Cardiac septum (tissue), 1 donor: ENCODE results near the gene SNX8. TPM values are rescaled to one million over a fixed set of nuclear protein-coding genes. Genes with fewer than 3 reads are reported as not detected.
"Not testable (repeated sequence)": the region's sequence is repeated elsewhere in the genome, so short reads cannot be mapped to it uniquely, and the experiment has no call there.

ENCODE experiments used
- DNase-seq: peaks from one replicate; pipeline ENCODE4 v3.0.0-alpha.2; 2020; ENCODE audit warnings: low spot score
- intact Hi-C: fragments of 100-400 bp; cut with DNase I; formaldehyde crosslinking; loops from one replicate; pipeline ENCODE4 v1.14.0; 2022
- total RNA-seq: library from RNA; stranded (reverse); fragmentation: NEBNext Ultra II Directional; extraction: Animal tissue kit (Norgen Biotek cat#: 25700); gene quantifications from one replicate; pipeline ENCODE4 v1.2.1, GENCODE V29; 2021
- donor health status: DM: no; HTN: no; CAD: no.

SNX8 gene
- total RNA-seq, 1 donor from 2014 or later, result 18.9 TPM

DNA sequence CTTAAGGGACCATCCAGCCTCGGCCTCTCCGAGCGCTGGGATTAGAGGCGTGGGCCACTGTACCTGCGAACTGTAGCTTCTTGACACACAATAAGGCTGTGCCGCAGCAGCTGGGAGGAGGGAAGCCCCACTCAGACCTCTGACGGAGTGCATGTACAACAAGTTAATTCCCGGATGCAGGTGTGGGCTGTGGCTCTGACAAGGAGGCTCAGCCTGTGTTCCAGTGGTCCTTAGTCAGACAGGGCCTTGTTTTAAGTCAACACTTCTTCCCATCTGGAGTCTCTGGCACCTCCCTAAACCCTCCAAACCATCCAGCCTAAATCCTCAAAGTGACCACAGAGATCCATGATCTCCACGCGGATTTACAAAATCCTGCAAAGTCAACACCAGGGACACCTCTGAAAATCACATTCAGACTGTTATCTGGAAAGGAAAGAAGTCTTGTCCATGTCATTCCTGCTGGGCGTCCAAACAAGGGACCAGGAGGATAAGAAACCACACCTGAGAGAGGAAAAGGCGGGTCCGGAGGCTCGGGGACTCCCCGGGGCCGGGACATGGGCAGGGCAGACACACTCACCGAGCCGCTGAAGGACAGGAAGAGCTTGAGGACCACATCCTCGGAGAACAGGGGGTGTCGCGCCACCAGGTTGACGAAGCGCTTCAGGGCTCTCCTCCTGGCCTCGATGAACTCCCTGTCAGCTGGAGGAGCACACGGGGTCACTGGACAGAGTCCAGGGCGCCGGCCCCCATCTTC, 42.8 kb downstream of the SNX8 start:
- no peak for DNase-seq
- intact Hi-C loops, result no loop called here

DNA sequence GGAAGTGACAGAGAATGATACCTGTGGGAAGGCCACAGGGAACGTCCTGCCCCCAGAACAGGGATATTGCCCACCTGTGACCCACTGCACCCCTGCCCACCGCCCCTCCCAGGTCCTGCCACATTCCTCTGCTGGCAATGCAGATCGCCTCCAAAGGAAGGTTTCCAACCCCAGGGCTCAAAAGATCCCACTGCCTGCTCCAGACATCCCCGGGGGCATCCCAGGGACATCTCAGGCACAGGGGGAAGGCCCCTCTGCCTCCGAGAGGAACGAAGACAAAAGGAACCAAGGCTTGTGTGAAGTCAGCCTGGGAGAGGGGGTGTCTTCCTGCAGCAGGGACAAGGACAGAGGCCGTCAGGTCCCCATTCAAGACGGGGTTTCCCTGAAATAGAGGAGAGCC, 43.7 kb downstream of the SNX8 start:
- DNase-seq, result no peak
- intact Hi-C loops, result no loop called here

DNA sequence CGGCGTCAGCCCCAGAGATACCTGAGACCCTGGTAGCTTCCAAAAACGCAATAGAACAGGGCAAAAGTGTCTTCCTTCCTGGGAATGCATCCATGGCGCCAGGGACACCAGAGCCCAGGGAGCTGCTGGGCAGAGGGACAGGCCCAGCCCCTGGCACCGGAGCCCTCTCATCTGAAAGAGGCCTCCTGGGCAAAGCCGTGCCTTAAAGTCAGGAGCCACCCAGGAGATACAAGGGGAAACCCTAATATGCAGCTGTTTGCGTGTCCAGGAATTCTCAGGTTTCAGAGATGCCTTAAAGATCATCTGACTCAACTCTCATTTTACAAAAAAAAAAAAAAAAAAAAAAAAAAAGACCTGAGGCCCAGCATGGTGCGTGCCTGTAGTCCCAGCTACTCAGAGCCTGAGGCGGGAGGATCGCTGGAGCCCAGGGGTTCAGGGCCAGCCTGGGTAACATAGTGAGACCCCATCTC, 44.2 kb downstream of the SNX8 start:
- intact Hi-C loops, result no loop called here
- DNase-seq, result no peak

DNA sequence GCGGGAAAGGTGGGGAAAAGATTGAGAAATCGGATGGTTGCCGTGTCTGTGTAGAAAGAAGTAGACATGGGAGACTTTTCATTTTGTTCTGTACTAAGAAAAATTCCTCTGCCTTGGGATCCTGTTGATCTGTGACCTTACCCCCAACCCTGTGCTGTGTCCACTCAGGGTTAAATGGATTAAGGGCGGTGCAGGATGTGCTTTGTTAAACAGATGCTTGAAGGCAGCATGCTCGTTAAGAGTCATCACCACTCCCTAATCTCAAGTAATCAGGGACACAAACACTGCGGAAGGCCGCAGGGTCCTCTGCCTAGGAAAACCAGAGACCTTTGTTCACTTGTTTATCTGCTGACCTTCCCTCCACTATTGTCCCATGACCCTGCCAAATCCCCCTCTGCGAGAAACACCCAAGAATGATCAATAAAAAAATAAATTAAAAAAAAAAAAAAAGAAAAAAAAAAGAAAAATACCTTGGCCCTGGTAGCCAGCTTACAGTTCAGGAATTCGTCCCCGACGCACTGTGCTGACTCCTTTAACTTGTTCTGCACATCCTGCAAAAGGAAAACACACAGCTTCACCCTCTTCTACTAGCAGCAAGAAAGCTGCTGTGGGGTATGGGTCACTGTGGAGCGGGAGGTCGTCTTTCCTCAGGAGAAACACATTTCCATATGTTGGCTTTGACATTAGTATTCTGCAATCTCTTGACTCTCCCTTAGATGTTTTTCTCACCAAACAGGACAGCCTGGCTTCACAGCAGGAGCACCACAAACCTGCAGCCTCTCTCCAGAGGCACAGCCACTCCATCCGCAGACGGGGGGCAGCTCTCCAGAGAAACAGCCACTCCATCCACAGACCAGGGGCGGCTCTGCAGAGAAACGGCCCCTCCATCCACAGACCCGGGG, 44.9 kb downstream of the SNX8 start:
- DNase-seq, intact Hi-C loops: not testable (repeated sequence)

DNA sequence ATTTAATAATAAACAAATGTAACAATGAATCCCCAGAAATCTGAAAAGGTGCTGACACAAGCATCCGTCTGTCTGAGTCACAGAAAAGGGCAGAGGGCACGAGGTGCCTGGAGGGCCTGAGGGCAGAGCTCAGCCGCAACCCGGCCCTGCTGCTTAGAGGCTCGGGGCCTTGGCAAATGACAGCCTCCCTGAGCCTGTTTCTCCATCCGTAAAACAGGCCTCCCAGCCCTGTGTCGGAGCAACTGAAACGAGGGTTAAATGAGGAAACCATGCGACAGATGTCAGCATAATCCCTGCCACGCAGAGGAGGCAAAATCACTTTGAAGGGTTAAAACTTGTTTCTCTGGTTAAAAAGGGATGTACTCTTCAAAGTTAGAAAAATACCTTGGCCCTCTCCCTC, 47.3 kb downstream of the SNX8 start:
- no peak for DNase-seq
- intact Hi-C loops, result no loop called here

DNA sequence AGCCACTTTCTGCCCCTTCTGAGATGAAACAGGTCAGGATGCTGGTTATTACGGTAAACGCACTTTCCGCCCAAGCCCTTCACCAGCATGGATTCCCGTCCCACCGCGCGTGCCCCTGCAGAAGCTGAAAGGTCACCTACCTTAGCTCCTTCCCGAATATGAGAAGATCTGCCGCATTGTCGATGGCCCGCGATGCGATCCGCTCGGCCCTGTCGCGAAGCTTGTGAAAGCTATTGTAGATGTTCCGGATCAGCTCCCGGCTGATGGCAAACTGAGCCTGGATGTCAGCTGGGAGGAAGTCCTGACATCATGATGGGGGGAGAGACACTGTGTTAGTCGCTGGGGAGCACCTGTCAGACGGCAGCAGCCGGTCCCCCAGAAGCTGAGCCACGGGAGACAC, 50.1 kb downstream of the SNX8 start:
- DNase-seq, result no peak
- intact Hi-C loops, result no loop called here

DNA sequence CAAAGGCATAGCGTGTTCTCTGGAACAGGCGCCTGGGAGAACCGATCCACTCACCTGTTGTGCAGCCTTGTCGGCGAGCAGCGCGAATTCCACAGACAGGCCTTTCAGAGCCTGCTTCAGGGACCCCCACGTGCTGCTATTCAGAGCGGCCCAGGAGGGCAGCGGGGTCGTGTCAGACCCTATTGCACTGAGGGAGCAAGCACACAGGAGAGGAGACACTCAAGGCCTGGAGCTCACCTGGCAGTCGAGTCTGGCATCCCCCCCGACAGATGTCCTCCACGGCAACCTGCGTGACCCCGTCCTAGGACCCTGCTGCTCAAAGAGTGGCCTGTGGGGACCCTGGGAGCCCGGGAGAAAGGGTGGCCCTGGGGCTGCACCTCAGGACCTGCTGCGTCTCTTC, 51.1 kb downstream of the SNX8 start:
- DNase-seq, result no peak

DNA sequence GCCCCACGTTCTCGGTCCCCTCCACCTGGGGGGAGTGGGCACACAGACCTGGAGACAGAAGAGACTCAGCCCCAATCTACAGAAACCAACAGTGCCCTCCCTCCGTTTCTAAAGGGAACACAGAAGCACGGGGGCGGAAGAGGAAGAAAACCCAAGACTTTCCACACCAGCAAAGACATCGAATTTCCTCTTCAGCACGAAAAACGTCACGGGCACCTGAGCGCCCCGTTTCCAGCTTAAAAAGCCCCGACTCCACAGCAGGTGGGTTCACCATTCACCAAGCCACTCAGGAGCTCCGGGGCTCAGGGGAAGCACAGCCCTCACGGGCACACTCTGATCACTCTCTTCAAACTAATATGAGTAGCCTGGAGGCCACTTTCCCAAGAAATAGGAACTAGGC, 52.6 kb downstream of the SNX8 start:
- no peak for DNase-seq
- intact Hi-C loops, result no loop called here

More for the DNA sequence above, 51.1 kb downstream of the SNX8 start:
- intact Hi-C loops, result no loop called here

DNA sequence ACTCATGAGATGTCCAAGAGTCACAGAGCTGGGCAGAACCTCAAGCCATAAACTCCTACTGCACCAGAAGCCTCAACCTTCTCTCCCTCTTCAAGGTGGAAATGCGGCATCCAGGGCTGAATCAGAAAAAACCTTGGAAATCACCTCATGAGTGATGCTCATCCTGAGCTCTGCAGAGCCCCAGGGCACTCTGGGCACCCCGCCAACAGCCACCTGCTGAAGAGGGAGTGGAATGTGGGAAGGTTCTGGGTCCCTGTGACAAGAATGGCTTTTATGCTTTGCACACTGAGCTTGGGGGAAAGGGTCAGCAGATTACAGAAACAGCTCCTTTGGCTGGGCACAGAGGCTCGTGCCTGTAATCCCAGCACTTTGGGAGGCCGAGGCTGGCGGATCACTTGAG, 53.4 kb downstream of the SNX8 start:
- DNase-seq, result no peak
- intact Hi-C loops, result no loop called here

DNA sequence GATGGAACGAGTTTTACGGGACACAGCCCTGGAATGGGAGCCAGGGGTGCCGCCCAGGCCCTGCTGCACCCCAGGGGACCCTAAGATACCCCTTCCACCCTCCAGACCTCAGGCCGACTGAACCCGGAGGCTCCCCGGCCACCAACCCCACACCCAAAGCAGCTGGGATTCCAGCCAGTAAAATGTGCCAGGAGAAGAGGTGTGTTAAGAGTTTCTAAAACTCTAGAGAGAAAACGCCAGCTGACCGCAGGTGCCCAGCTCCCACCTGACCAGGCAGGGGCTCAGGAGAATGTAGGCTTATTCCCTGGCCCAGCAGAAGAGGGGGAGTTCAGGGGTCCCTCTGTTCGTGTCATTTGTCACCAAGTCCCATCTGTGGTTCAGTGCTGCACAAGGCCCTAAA, 54.8 kb downstream of the SNX8 start:
- intact Hi-C loops, result no loop called here
- no peak for DNase-seq

DNA sequence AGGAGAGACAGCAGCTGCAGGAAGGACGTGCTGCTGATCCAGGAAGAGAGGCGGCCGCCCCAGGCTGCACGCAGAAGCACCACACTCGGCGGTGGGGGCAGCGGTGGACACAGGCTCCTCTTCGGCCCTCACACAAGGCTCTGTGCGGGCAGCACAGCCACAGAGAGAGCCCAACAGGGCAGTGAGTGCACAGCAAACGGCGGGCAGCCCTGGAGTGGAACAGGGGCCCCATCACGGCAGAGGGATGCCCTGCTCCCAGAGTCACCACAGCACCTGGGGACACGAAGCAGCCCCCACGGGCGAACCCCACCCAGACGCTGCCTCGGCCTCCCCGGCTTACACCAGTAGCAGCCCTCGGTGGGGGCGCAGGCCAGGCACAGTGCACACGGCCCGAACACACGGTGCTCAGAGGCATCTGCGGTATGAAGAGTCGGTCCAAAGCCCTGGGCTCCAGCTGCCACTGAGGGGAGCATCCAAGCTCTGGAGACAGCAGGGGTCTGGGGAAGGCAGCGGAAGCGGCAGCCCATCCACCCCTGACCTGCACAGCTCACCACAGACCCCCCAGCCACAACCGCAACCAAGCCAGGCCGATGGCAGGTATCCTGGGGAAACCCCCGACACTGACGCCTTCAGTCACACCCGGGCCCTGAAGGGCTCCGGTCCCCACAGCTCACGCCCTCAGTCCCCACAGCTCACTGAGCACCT, 55.4 kb downstream of the SNX8 start:
- DNase-seq, result no peak
- intact Hi-C loops, result no loop called here

DNA sequence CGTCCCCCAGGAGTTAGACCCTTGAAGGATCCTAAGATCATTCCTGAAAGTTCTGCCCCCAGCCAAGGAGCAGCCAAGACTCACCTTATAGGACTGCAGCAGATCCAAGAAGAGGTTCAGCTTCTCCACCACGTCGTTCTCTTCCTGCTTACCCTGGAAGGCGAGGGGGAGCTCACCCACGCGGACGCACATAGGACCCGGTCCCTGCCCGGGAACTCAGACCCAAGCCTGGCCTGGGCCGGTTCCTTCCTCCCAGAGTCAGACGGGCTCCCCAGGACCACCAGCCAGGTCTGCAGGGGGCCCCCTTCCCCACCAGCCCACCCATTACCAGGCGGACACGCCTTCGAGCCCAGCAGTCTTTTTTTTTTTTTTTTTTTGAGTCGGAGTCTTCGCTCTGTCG, 56.6 kb downstream of the SNX8 start:
- DNase-seq, result no peak
- intact Hi-C loops, result no loop called here

DNA sequence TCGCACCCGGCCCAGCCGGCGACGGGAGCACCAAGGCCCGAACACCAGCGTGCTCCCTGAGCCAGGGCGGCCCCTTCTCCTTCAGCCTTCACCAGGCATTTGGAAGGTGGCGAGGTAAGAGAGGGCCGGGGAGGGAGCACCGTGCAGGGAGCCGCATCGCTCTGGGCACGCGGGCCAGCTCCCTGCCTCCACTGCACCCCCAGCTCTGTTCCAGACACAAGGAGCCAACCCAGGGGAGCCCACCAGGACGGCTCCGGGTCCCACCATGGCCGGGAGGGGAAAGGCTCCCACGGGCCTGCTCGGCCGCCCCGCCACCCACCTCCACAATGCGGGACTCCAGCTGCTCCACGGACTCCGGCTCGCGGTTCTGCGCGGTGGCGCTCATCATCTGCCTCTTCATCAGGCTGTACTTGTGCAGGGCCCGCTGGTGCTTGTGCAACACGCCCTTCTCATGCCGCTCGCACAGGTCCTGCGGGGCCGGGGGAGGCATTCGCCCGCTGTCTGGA, 57.1 kb downstream of the SNX8 start:
- intact Hi-C loops, result no loop called here
- DNase-seq, result no peak

DNA sequence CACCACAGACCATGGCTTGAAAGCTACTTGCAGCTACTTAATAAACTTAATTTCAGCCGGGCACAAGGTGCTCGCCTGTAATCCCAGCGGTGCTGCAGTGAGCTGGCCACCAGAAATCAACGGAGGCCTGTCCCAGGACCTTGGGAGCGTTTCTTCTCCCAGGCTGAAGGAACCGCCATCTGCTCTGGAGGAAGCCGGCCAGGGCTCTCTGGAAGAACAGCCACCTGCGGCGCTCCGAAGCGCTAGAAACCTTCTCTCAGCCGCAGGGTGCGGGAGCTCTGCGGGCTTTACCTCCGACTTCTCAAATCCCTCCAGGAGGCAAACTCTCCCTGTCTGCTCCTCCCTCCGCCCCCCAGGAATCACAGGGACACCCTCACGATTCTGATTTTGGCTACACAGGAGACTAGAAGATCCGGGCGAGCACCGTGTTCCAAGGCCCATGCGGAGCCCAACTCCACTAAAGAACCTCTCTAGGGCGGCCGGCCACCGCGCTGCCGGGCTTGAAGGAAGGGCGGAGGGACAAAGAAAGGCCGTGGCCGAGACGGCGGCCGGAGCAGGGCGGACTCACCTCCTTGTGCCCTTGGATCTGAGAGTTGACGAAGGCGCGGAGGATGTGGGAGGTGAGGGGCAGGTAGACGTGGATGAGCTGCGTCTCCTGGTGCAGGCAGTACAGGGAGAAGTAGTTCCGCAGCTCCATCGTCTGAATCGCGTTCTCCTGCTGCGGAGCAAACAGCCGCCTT, 57.8 kb downstream of the SNX8 start:
- intact Hi-C loops, result no loop called here
- DNase-seq, result no peak

DNA sequence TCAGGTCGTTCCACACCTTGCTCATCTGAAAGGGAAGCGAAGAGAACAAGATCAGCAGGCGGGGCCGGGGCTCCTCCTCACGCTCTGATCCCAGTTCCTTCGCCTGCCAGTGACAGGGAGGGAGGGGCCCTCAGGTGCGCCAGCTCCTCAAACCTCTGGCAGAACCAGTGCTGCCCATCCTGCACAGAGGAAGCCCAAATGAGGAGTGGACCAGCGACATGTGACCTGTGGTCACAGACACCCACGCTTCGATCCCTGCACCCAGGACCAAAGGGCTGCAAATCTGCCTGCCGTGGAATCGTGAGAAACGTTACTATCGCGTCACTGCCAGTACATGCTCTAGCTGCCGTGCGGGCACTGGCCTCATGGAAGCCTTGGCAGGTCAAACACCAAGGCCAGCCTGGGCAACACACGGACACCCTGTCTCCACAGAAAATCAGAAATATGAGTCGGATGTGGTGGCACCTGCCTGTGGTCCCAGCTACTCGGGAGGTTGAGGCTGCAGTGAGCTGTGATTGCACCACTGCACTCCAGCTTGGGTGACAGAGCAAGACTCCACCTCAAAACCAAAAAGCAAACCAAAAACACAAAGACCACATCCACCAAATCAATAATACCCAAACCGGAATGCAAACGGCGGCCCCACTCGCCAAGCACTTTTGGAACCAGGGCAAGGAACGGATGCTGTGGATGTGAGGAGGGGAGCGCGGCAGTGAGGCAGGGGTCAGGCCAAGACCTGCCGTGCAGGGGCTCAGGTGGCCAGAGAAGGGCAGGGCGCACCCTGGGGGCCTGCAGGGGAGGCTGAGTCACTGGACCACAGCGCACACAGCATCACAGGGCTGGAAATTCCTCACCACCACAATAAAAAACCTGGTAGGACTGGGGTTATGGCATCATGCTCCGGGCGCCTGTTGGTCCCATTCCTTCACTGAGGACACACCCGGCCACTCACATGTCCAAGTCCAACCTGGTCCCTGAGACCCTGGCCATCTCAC, 58.8 kb downstream of the SNX8 start:
- DNase-seq, result no peak
- intact Hi-C loops, result no loop called here

DNA sequence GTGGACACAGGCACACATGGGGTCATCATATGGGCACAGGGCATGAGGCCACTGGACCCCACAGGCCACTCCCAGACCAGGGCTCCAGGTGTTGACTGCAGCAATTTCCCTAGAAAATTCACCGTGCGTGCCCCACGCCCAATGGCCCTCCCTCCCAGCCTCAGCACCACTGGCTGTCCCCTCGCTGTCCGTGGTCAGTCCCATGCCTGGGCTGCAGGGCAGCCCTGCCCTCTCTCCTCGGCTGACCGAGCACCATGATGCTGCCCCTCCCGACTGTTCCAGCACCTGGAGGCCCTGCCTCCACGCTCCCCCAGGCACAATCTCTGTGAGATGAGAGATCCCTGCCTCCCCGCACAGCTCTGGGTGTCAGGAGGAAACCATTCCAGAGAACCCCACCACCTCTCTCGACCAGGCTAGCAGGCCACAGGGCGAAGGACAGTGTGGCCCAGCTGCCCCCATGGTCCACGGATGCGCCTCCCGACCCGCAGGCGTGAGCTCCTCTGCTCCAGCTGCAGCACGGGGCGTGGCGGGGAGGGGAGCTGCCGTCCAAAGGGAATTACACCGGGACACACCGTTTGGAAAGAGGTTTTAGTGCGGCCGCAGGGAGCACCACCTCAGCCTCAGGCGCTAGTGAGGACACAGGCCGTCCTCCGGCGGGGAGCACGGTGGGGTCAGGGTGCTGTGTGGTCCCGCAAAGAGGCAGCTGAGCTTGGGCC, 59.7 kb downstream of the SNX8 start:
- DNase-seq, result no peak
- intact Hi-C loops, result no loop called here

DNA sequence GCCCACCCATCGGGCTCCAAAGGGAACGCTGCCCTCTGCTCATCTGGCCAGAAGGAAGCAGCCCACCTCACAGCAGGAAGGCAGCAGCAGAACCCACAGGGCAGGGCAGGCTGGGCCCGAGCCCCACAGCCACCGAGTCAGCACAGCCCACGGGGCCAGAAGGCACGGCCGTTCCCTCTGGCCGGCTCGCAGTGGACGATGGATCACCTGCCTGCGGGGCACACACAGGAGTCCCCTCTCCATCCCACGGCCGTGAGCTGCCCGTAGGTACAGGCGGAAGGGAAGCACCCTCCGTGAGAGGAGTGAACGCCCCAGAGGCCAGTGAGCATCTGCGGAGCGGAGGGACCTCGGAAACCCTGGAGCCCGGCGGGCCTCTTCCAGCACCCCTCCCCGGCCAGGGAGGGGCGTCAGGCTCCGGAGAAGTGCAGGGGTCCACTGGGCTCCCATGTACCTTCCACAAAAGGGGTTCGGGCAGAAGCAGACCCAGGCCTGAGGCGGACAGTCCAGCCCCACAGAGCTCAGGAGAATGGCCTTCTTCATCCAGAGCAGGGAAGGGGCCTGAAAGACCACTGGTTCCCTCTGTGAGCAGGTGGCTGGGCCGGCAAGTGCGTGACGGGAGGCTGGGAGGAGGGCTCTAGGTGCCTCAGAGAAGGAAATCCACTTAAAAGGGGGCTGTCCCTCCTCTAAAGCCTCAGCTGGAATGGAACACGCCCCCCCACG, 60.6 kb downstream of the SNX8 start:
- no peak for DNase-seq
- intact Hi-C loops, result no loop called here
